ENCODE results near the gene MINPP1. TPM values are rescaled to one million over a fixed set of nuclear protein-coding genes. Genes with fewer than 3 reads are reported as not detected.

The MINPP1 gene
- total RNA-seq, 1 experiment from 2014 or later = 13.5 TPM

DNA sequence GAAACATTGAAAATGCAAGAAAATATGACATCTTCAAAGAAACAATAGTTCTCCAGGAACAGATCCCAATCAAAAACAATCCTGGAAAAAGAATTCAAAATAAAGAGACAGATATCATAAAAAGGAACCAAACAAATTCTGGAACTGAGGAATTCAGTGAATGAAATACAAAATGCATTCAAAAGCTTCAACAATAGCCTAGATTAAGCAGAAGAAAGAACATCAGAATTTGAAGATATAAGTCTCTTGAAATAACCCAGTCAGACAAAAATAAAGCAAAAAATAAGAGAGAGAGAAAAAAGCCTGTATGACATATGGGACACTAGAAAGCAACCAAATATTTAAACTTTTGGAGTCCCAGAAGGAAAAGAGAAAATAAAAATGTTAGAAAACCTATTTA is 60.3 kb downstream of the MINPP1 start:
- no peaks in the 10 kb centered on the region for H3K4me1 ChIP-seq (ENCODE audit: insufficient read depth, low read length, poor library complexity, severe bottlenecking)
- no peaks in the 10 kb centered on the region for H3K27me3 ChIP-seq (replicated peaks; ENCODE audit: insufficient read depth, low read depth, low read length, poor library complexity)
- CTCF ChIA-PET = no interaction called here
- peaks cover 8% of the 10 kb centered on the region for H3K9me3 ChIP-seq (ENCODE audit: low read depth, low read length, poor library complexity, severe bottlenecking)
- no peaks in the 10 kb centered on the region for H3K36me3 ChIP-seq (ENCODE audit: insufficient read depth, low read length, poor library complexity, severe bottlenecking)
- intact Hi-C loops (cut with micrococcal nuclease; ENCODE audit: unreplicated experiment) = no loop called here
- DNase-seq (ENCODE audit: low spot score) = no peak
- H3K27ac ChIP-seq (ENCODE audit: low read depth, low read length, poor library complexity, severe bottlenecking) = no peak overlapping the region
- TF ChIP-seq, protein P1, sequence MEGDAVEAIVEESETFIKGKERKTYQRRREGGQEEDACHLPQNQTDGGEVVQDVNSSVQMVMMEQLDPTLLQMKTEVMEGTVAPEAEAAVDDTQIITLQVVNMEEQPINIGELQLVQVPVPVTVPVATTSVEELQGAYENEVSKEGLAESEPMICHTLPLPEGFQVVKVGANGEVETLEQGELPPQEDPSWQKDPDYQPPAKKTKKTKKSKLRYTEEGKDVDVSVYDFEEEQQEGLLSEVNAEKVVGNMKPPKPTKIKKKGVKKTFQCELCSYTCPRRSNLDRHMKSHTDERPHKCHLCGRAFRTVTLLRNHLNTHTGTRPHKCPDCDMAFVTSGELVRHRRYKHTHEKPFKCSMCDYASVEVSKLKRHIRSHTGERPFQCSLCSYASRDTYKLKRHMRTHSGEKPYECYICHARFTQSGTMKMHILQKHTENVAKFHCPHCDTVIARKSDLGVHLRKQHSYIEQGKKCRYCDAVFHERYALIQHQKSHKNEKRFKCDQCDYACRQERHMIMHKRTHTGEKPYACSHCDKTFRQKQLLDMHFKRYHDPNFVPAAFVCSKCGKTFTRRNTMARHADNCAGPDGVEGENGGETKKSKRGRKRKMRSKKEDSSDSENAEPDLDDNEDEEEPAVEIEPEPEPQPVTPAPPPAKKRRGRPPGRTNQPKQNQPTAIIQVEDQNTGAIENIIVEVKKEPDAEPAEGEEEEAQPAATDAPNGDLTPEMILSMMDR (conservative IDR thresholded peaks at IDR 0.05; ENCODE audit: low read depth, low read length) = no peak
- TF ChIP-seq EZH2 (IDR thresholded peaks at IDR 0.05; ENCODE audit: borderline replicate concordance, low read depth, low read length, poor library complexity, severe bottlenecking) = no peak
- POLR2A ChIA-PET (ENCODE audit: low non-redundant PET) = no interaction called here
- BruUV-seq (replicated peaks) = no TSS peak
- H3K4me3 ChIP-seq (ENCODE audit: low read depth, low read length, poor library complexity, severe bottlenecking) = no peak overlapping the region

DNA sequence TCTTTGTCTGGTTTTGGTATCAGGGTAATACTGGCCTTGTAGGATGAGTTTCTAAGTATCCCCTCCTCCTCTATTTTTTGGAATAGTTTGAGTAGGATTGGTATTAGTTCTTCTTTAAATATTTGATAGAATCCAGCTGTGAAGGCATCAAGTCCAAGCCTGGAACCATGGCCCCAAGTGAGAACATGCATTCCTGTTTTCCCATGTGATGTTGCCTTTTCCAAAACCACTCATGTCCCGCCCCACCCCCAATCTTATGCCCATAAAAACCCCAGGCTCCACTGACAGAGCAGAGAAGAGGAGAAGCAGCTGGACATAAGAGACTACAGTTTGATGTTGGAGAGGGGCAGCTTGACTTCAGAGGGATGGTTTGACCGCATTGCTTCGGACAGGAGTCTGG is 71.2 kb downstream of the MINPP1 start:
- H3K36me3 ChIP-seq (ENCODE audit: insufficient read depth, low read length, poor library complexity, severe bottlenecking) = no peaks in the 10 kb centered on the region
- ChIA-PET POLR2A (ENCODE audit: low non-redundant PET) (no interaction called here), CTCF (no interaction called here)
- no TSS peak for BruUV-seq (replicated peaks)
- peaks cover 5% of the 10 kb centered on the region for H3K9me3 ChIP-seq (ENCODE audit: low read depth, low read length, poor library complexity, severe bottlenecking)
- no peak for DNase-seq (ENCODE audit: low spot score)
- intact Hi-C loops (cut with micrococcal nuclease; ENCODE audit: unreplicated experiment) = no loop called here
- no peak overlapping the region for H3K4me3 ChIP-seq (ENCODE audit: low read depth, low read length, poor library complexity, severe bottlenecking)
- no peaks in the 10 kb centered on the region for H3K27me3 ChIP-seq (replicated peaks; ENCODE audit: insufficient read depth, low read depth, low read length, poor library complexity)
- H3K4me1 ChIP-seq (ENCODE audit: insufficient read depth, low read length, poor library complexity, severe bottlenecking) = no peaks in the 10 kb centered on the region
- H3K27ac ChIP-seq (ENCODE audit: low read depth, low read length, poor library complexity, severe bottlenecking) = no peak overlapping the region
- TF ChIP-seq, protein P1 (conservative IDR thresholded peaks at IDR 0.05; ENCODE audit: low read depth, low read length) = no peak
- no peak for TF ChIP-seq EZH2 (IDR thresholded peaks at IDR 0.05; ENCODE audit: borderline replicate concordance, low read depth, low read length, poor library complexity, severe bottlenecking)

DNA sequence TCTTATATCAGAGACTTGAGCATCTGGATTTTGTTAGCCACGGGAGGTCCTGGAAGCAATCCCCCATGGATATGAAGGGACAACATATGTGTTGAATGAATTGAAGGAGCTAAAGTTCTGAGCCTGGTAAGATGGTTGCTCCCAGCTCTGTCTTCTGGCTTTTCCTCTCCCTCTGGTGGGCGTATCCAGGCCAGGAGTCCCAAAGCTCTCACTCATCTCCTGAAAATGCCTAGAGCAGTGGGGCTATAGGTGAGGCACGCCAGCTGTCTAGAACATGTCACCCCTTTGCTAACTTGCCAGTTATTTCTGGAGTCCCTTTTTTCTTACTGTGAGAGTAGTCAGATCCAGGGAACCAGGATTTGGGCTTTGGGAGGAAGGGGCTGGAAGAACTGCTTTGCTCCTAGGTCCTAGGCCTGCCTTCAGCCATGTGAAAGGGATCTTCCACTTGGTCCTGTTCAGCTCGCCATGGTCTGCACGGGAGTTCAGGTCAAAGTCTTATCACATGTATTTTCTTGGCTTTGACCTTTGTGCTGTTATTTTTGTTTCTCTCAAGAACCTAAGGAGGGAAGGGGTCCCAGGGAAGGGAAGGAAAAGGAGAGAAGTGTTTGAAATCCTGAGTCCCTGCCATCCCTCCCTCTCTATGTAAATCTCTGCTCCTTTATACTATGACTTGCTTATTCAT is 73.6 kb downstream of the MINPP1 start:
- Histone ChIP-seq H3K4me3 (ENCODE audit: low read depth, low read length, poor library complexity, severe bottlenecking) (no peak overlapping the region), H3K27me3 (replicated peaks; ENCODE audit: insufficient read depth, low read depth, low read length, poor library complexity) (no peaks in the 10 kb centered on the region), H3K36me3 (ENCODE audit: insufficient read depth, low read length, poor library complexity, severe bottlenecking) (no peaks in the 10 kb centered on the region), H3K9me3 (ENCODE audit: low read depth, low read length, poor library complexity, severe bottlenecking) (no peaks in the 10 kb centered on the region), H3K27ac (ENCODE audit: low read depth, low read length, poor library complexity, severe bottlenecking) (no peak overlapping the region), H3K4me1 (ENCODE audit: insufficient read depth, low read length, poor library complexity, severe bottlenecking) (no peaks in the 10 kb centered on the region)
- ChIA-PET CTCF (no interaction called here), POLR2A (ENCODE audit: low non-redundant PET) (no interaction called here)
- BruUV-seq (replicated peaks) = no TSS peak
- DNase-seq (ENCODE audit: low spot score) = peak; percentile 11
- intact Hi-C loops (cut with micrococcal nuclease; ENCODE audit: unreplicated experiment) = no loop called here
- no peak for TF ChIP-seq EZH2 (IDR thresholded peaks at IDR 0.05; ENCODE audit: borderline replicate concordance, low read depth, low read length, poor library complexity, severe bottlenecking)
- TF ChIP-seq, protein P1 (conservative IDR thresholded peaks at IDR 0.05; ENCODE audit: low read depth, low read length) = no peak
